Measurements from ENCODE around the gene MBOAT7. TPM values are rescaled to one million over a fixed set of nuclear protein-coding genes. Genes with fewer than 3 reads are reported as not detected.

Gene MBOAT7, protein sequence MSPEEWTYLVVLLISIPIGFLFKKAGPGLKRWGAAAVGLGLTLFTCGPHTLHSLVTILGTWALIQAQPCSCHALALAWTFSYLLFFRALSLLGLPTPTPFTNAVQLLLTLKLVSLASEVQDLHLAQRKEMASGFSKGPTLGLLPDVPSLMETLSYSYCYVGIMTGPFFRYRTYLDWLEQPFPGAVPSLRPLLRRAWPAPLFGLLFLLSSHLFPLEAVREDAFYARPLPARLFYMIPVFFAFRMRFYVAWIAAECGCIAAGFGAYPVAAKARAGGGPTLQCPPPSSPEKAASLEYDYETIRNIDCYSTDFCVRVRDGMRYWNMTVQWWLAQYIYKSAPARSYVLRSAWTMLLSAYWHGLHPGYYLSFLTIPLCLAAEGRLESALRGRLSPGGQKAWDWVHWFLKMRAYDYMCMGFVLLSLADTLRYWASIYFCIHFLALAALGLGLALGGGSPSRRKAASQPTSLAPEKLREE
- polyA plus RNA-seq (2011; rRNA removed) (42.1 and 52.4 TPM in 2 replicates), polyA plus RNA-seq (2017; fragmentation: RNase III; extraction: RNeasy Plus Mini Kit Qiagen cat#74134 plus additional on column Dnase treatment) (129 to 142 TPM (median 133 TPM) in 3 replicates), polyA minus RNA-seq (2011; rRNA and poly(A)+ RNA removed) (29.0 and 46.8 TPM in 2 replicates)
- 81.6 and 121 TPM in 2 replicates for polyA plus RNA-seq (2012; cell fraction: cytosol; rRNA removed)
- polyA plus RNA-seq (2012; cell fraction: nucleus; rRNA removed) = 201 and 292 TPM in 2 replicates

DNA sequence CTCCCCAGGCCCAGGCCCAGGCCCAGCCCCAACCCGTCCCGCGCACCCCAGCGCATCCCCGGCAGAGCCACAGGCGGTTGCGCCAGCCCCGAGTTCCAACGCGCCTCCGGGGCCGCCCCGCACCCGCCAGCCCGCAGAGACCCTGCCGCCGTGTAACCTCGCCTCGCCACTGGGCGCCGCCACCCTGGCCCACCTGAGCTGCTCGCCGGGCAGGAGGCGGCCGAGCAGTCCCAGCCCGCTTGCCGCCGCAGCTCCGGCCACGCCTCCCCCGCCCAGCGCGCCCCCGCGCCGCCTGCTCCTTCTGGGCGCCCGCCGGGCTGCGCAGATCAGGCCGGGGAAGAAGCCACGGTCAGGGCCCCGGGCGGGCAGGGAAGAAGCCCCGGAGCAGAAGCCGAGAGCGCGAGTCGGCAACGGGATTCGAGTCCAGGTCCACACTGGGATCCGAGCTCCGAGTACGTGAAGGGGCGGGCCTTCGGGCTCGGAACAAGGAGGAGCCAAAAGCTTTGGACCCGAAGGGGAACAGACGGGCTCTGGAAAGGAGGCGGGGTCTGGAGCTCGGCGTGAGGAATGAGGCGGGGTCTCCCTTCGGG is at the start of gene MBOAT7:
Gene MBOAT7, minus strand, starts transcription at position 436 of the 590 bp plus-strand sequence. CDS start 1,072 bp downstream, outside the sequence.
- Histone ChIP-seq H3K27ac (peak within 1 kb of the TSS; percentile 94 to 95), H3K4me2 (peak within 1 kb of the TSS; percentile 79), H3K4me1 (peaks cover 23% of the 10 kb centered on the region), H3K9me3 (no peaks in the 10 kb centered on the region), H3K4me3 (peak within 1 kb of the TSS; percentile 80)
- ChIA-PET CTCF (interaction anchor here (0.8 to 17.2 kb wide), 10 partner anchors 9 to 380 kb away, joined by 3 to 295 read pairs (median 4); partner anchors contain the start of genes LENG1 and TMC4), POLR2A (interaction anchor here (0.5 to 5.0 kb wide), 22 partner anchors 10 to 543 kb away, joined by 3 to 132 read pairs (median 7); partner anchors contain the start of genes CNOT3, LENG1, LENG8 and LENG9)
- DNase-seq (ENCODE audit: low read depth in 1 of 2, low spot score in 1 of 2) (no peak), FAIRE-seq (no peak), ATAC-seq (peak; percentile 51 to 73)
- 1% methylated on average over 16 of the region's 64 CpGs for WGBS (ENCODE audit: missing lambda C conversion rate)
- TF ChIP-seq MYC (IDR thresholded peaks at IDR 0.05; ENCODE audit: borderline replicate concordance, low read length) (0 out of 2 replicates have a peak, but pooled peaks have one; percentile 7), JUN (IDR thresholded peaks at IDR 0.05) (peak in 1 of 2 experiments; percentile 58; a peak in 3 of 5 replicates), NPAS2 (CRISPR knock-in tag; IDR thresholded peaks at IDR 0.05; ENCODE audit: borderline replicate concordance) (no peak), NFE2L2 (conservative IDR thresholded peaks at IDR 0.05; ENCODE audit: low read length) (no peak), SMC3 (IDR thresholded peaks at IDR 0.05) (peak; percentile 26; the same call in 1 of the 3 replicates), TFCP2L1 (CRISPR knock-in tag; IDR thresholded peaks at IDR 0.05) (no peak), ESRRA (IDR thresholded peaks at IDR 0.05; ENCODE audit: borderline replicate concordance, low read length) (no peak), PHF8 (IDR thresholded peaks at IDR 0.05; ENCODE audit: borderline replicate concordance, low read depth) (peak; percentile 62; the same call in 1 of the 2 replicates), CEBPB (IDR thresholded peaks at IDR 0.05) (no peak), TP53 (CRISPR knock-in tag; IDR thresholded peaks at IDR 0.05) (peak; percentile 76; the same call in 1 of the 2 replicates), FOSB (CRISPR knock-in tag; IDR thresholded peaks at IDR 0.05) (no peak), POLR2A (IDR thresholded peaks at IDR 0.05; ENCODE audit: low read length) (peak; percentile 63), RCOR1 (IDR thresholded peaks at IDR 0.05; ENCODE audit: low read depth, low read length) (no peak), RNF2 (IDR thresholded peaks at IDR 0.05; ENCODE audit: borderline replicate concordance, low read depth) (no peak)
- TF ChIP-seq, protein P1, sequence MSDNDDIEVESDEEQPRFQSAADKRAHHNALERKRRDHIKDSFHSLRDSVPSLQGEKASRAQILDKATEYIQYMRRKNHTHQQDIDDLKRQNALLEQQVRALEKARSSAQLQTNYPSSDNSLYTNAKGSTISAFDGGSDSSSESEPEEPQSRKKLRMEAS (IDR thresholded peaks at IDR 0.05) = peak; percentile 62
- TF ChIP-seq, protein P2, sequence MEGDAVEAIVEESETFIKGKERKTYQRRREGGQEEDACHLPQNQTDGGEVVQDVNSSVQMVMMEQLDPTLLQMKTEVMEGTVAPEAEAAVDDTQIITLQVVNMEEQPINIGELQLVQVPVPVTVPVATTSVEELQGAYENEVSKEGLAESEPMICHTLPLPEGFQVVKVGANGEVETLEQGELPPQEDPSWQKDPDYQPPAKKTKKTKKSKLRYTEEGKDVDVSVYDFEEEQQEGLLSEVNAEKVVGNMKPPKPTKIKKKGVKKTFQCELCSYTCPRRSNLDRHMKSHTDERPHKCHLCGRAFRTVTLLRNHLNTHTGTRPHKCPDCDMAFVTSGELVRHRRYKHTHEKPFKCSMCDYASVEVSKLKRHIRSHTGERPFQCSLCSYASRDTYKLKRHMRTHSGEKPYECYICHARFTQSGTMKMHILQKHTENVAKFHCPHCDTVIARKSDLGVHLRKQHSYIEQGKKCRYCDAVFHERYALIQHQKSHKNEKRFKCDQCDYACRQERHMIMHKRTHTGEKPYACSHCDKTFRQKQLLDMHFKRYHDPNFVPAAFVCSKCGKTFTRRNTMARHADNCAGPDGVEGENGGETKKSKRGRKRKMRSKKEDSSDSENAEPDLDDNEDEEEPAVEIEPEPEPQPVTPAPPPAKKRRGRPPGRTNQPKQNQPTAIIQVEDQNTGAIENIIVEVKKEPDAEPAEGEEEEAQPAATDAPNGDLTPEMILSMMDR (IDR thresholded peaks at IDR 0.05) = peak; percentile 34; the same call in 2 of the 3 replicates
- TF ChIP-seq, protein P3, sequence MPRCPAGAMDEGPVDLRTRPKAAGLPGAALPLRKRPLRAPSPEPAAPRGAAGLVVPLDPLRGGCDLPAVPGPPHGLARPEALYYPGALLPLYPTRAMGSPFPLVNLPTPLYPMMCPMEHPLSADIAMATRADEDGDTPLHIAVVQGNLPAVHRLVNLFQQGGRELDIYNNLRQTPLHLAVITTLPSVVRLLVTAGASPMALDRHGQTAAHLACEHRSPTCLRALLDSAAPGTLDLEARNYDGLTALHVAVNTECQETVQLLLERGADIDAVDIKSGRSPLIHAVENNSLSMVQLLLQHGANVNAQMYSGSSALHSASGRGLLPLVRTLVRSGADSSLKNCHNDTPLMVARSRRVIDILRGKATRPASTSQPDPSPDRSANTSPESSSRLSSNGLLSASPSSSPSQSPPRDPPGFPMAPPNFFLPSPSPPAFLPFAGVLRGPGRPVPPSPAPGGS (IDR thresholded peaks at IDR 0.05) = peak; percentile 59; the same call in 1 of the 3 replicates
- TF ChIP-seq, protein P4, sequence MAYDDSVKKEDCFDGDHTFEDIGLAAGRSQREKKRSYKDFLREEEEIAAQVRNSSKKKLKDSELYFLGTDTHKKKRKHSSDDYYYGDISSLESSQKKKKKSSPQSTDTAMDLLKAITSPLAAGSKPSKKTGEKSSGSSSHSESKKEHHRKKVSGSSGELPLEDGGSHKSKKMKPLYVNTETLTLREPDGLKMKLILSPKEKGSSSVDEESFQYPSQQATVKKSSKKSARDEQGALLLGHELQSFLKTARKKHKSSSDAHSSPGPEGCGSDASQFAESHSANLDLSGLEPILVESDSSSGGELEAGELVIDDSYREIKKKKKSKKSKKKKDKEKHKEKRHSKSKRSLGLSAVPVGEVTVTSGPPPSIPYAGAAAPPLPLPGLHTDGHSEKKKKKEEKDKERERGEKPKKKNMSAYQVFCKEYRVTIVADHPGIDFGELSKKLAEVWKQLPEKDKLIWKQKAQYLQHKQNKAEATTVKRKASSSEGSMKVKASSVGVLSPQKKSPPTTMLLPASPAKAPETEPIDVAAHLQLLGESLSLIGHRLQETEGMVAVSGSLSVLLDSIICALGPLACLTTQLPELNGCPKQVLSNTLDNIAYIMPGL (CRISPR knock-in tag; IDR thresholded peaks at IDR 0.05; ENCODE audit: borderline replicate concordance) = no peak; the same call in 1 of the 2 replicates

Measured in A549 (cell line).